ENCODE data around the gene ANKRD40CL. TPM values are rescaled to one million over a fixed set of nuclear protein-coding genes. Genes with fewer than 3 reads are reported as not detected.

Gene ANKRD40CL
- total RNA-seq, 2 experiments from 2014 or later: not detected

GRCh38 chr17:50749245-50749644 is 18.1 kb downstream of the ANKRD40CL start:
- H3K27me3 ChIP-seq (ENCODE audit: control insufficient read depth in 1 of 2, insufficient read depth in 2 of 2, low read length in 2 of 2): no peaks in the 10 kb centered on the region
- peaks cover 5% of the 10 kb centered on the region for H3K4me1 Mint-ChIP-seq (ENCODE audit: low read depth)
- H3K9me3 ChIP-seq (ENCODE audit: control insufficient read depth in 1 of 2, insufficient read depth in 1 of 2, low read length in 2 of 2): no peaks in the 10 kb centered on the region
- CTCF ChIA-PET: no interaction called here
- DNase-seq (no peak), ATAC-seq (ENCODE audit: poor library complexity) (no peak)
- no peak overlapping the region for H3K4me3 Mint-ChIP-seq
- H3K27ac Mint-ChIP-seq: no peak overlapping the region
- no peak overlapping the region for H3K27ac ChIP-seq (ENCODE audit: low read depth in 1 of 2, low read length in 2 of 2)
- H3K36me3 ChIP-seq (ENCODE audit: insufficient read depth, low read length): peaks cover 98% of the 10 kb centered on the region
- no peaks in the 10 kb centered on the region for H3K9me3 Mint-ChIP-seq
- H3K36me3 Mint-ChIP-seq (ENCODE audit: low read depth): peaks cover 94% of the 10 kb centered on the region
- POLR2A ChIA-PET: no interaction called here
- no peaks in the 10 kb centered on the region for H3K4me1 ChIP-seq (ENCODE audit: insufficient read depth, low read length)
- no peaks in the 10 kb centered on the region for H3K27me3 Mint-ChIP-seq
- TF ChIP-seq, protein P1, sequence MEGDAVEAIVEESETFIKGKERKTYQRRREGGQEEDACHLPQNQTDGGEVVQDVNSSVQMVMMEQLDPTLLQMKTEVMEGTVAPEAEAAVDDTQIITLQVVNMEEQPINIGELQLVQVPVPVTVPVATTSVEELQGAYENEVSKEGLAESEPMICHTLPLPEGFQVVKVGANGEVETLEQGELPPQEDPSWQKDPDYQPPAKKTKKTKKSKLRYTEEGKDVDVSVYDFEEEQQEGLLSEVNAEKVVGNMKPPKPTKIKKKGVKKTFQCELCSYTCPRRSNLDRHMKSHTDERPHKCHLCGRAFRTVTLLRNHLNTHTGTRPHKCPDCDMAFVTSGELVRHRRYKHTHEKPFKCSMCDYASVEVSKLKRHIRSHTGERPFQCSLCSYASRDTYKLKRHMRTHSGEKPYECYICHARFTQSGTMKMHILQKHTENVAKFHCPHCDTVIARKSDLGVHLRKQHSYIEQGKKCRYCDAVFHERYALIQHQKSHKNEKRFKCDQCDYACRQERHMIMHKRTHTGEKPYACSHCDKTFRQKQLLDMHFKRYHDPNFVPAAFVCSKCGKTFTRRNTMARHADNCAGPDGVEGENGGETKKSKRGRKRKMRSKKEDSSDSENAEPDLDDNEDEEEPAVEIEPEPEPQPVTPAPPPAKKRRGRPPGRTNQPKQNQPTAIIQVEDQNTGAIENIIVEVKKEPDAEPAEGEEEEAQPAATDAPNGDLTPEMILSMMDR (IDR thresholded peaks at IDR 0.05): no peak
- no peak overlapping the region for H3K4me3 ChIP-seq (ENCODE audit: low read length)
- intact Hi-C loops (cut with DNase I, micrococcal nuclease): no loop called here

- ChIA-PET POLR2A (no interaction called here), CTCF (no interaction called here)
- no peak overlapping the region for H3K27ac Mint-ChIP-seq
Observed at GRCh38 chr17:50745631-50746030, 21.7 kb downstream of the ANKRD40CL start.

GRCh38 chr17:50739098-50739497 is 28.2 kb downstream of the ANKRD40CL start:
- TF ChIP-seq, protein P1 (IDR thresholded peaks at IDR 0.05): no peak
- no peak overlapping the region for H3K27ac ChIP-seq (ENCODE audit: low read depth in 1 of 2, low read length in 2 of 2)
- ATAC-seq (ENCODE audit: poor library complexity): no peak
- Mint-ChIP-seq H3K27me3 (no peaks in the 10 kb centered on the region), H3K4me3 (no peak overlapping the region), H3K9me3 (no peaks in the 10 kb centered on the region), H3K36me3 (ENCODE audit: low read depth) (peaks cover 88% of the 10 kb centered on the region), H3K27ac (no peak overlapping the region), H3K4me1 (ENCODE audit: low read depth) (peaks cover 41% of the 10 kb centered on the region)
- H3K9me3 ChIP-seq (ENCODE audit: control insufficient read depth in 1 of 2, insufficient read depth in 1 of 2, low read length in 2 of 2): no peaks in the 10 kb centered on the region
- peaks cover 66% of the 10 kb centered on the region for H3K36me3 ChIP-seq (ENCODE audit: insufficient read depth, low read length)
- CTCF ChIA-PET: no interaction called here
- H3K27me3 ChIP-seq (ENCODE audit: control insufficient read depth in 1 of 2, insufficient read depth in 2 of 2, low read length in 2 of 2): no peaks in the 10 kb centered on the region
- H3K4me3 ChIP-seq (ENCODE audit: low read length): no peak overlapping the region
- DNase-seq: no peak
- intact Hi-C loops (cut with DNase I, micrococcal nuclease): no loop called here
- peaks cover 15% of the 10 kb centered on the region for H3K4me1 ChIP-seq (ENCODE audit: insufficient read depth, low read length)
- POLR2A ChIA-PET: interaction anchor here (2.8 kb wide), 1 partner anchor 20 kb away, joined by 7 read pairs; the partner anchor contains the start of gene LUC7L3

More at GRCh38 chr17:50745631-50746030, 21.7 kb downstream of the ANKRD40CL start:
- TF ChIP-seq, protein P1 (IDR thresholded peaks at IDR 0.05): no peak
- intact Hi-C loops (cut with DNase I, micrococcal nuclease): no loop called here
- no peaks in the 10 kb centered on the region for H3K9me3 Mint-ChIP-seq
- Histone ChIP-seq H3K36me3 (ENCODE audit: insufficient read depth, low read length) (peaks cover 94% of the 10 kb centered on the region), H3K4me3 (ENCODE audit: low read length) (no peak overlapping the region), H3K4me1 (ENCODE audit: insufficient read depth, low read length) (no peaks in the 10 kb centered on the region), H3K27ac (ENCODE audit: low read depth in 1 of 2, low read length in 2 of 2) (no peak overlapping the region), H3K27me3 (ENCODE audit: control insufficient read depth in 1 of 2, insufficient read depth in 2 of 2, low read length in 2 of 2) (no peaks in the 10 kb centered on the region), H3K9me3 (ENCODE audit: control insufficient read depth in 1 of 2, insufficient read depth in 1 of 2, low read length in 2 of 2) (no peaks in the 10 kb centered on the region)
- no peak for DNase-seq
- H3K4me3 Mint-ChIP-seq: no peak overlapping the region
- peaks cover 5% of the 10 kb centered on the region for H3K4me1 Mint-ChIP-seq (ENCODE audit: low read depth)
- peaks cover 98% of the 10 kb centered on the region for H3K36me3 Mint-ChIP-seq (ENCODE audit: low read depth)
- ATAC-seq (ENCODE audit: poor library complexity): no peak
- no peaks in the 10 kb centered on the region for H3K27me3 Mint-ChIP-seq
